DND-41 (cell line): ENCODE results near the gene RFTN1.

Source experiments
- ATAC-seq: fragments of 200-7000 bp; cut with Tn5 transposase; 3 replicates; pipeline ENCODE4 v1.9.1; 2021; ENCODE audit warnings: low read depth; ENCODE audit not compliant: insufficient read depth
- DNase-seq: peaks from one replicate; pipeline ENCODE4 v3.0.0-alpha.2; 2020
- H2AFZ ChIP-seq: 2 replicates; pipeline ENCODE4 v1.6.0; 2012; ENCODE audit warnings: low read depth, low read length
- H3K27ac ChIP-seq: 2 replicates; pipeline ENCODE4 v1.5.1; 2012; ENCODE audit warnings: low read length, inconsistent platforms
- H3K27me3 ChIP-seq: fragments of 200-600 bp; sonication (generic); 2 replicates; pipeline ENCODE4 v1.6.0; 2012; ENCODE audit warnings: low read length, mild to moderate bottlenecking, inconsistent platforms; ENCODE audit not compliant: insufficient read depth, poor library complexity
- H3K36me3 ChIP-seq: 2 replicates; pipeline ENCODE4 v1.5.1; 2012; ENCODE audit warnings: low read length, inconsistent platforms; ENCODE audit not compliant: insufficient read depth
- H3K4me1 ChIP-seq: 2 replicates; pipeline ENCODE4 v1.5.1; 2012; ENCODE audit warnings: mild to moderate bottlenecking, low read length; ENCODE audit not compliant: insufficient read depth
- H3K4me2 ChIP-seq: 2 replicates; pipeline ENCODE4 v1.6.0; 2012; ENCODE audit warnings: mild to moderate bottlenecking, moderate library complexity, low read length, inconsistent platforms; ENCODE audit not compliant: insufficient read depth
- H3K4me3 ChIP-seq, 2 experiments: fragments of 200-600 bp in 1 of 2; shearing (Covaris generic) in 1 of 2; 2 replicates each; pipeline ENCODE4 v1.5.1; 2012 to 2016; ENCODE audit warnings: inconsistent platforms in 2 of 2, low read length in 2 of 2, mild to moderate bottlenecking in 2 of 2, low read depth in 1 of 2, moderate library complexity in 1 of 2
- H3K79me2 ChIP-seq: 2 replicates; pipeline ENCODE4 v1.6.0; 2012; ENCODE audit warnings: low read length, inconsistent platforms; ENCODE audit not compliant: insufficient read depth
- H3K9ac ChIP-seq: 2 replicates; pipeline ENCODE4 v1.6.0; 2012; ENCODE audit warnings: low read depth, mild to moderate bottlenecking, inconsistent platforms, low read length, moderate library complexity
- H3K9me3 ChIP-seq: 2 replicates; pipeline ENCODE4 v1.5.1; 2012; ENCODE audit warnings: low read length, moderate library complexity, mild to moderate bottlenecking, inconsistent platforms; ENCODE audit not compliant: insufficient read depth, severe bottlenecking
- H4K20me1 ChIP-seq: 2 replicates; pipeline ENCODE4 v1.6.0; 2012; ENCODE audit warnings: low read length; ENCODE audit not compliant: insufficient read depth
- EZH2 ChIP-seq: IDR thresholded peaks from 3 replicates; pipeline ENCODE4 v1.6.1; 2012; ENCODE audit warnings: borderline replicate concordance, low read depth, mild to moderate bottlenecking, moderate library complexity, low read length, inconsistent platforms; ENCODE audit not compliant: severe bottlenecking
- TF ChIP-seq, protein P1 (sequence below): IDR thresholded peaks from 2 replicates; pipeline ENCODE4 v1.5.1; 2012; ENCODE audit warnings: borderline replicate concordance, low read length, moderate library complexity, mild to moderate bottlenecking; ENCODE audit not compliant: poor library complexity, severe bottlenecking; ENCODE audit errors: extremely low read depth

Gene RFTN1

DNA sequence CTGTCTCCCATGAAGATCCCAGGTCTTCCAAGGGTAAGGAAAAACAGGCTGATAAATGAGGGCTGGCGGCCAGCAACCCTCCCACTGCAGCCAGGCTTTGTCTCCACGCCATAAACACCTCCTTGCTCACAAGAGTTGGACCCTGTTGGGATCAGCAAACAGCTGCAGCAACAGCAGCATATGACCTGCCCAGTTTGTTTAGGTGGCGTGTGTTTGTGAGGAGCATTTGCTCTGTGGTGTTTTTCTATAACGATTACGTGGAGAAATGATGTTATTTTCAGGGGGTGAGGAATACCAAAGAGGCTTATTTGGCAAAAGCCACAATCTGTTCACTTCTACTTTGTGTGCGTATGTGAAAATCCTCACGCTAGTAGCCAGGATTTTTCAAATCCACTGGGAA, 58.5 kb downstream of the RFTN1 start:
- H3K9ac ChIP-seq: no peak overlapping the region
- H3K4me3 ChIP-seq: no peak overlapping the region
- ATAC-seq: no peak
- H3K27me3 ChIP-seq: no peaks in the 10 kb centered on the region
- H3K27ac ChIP-seq: no peak overlapping the region
- TF ChIP-seq, protein P1, sequence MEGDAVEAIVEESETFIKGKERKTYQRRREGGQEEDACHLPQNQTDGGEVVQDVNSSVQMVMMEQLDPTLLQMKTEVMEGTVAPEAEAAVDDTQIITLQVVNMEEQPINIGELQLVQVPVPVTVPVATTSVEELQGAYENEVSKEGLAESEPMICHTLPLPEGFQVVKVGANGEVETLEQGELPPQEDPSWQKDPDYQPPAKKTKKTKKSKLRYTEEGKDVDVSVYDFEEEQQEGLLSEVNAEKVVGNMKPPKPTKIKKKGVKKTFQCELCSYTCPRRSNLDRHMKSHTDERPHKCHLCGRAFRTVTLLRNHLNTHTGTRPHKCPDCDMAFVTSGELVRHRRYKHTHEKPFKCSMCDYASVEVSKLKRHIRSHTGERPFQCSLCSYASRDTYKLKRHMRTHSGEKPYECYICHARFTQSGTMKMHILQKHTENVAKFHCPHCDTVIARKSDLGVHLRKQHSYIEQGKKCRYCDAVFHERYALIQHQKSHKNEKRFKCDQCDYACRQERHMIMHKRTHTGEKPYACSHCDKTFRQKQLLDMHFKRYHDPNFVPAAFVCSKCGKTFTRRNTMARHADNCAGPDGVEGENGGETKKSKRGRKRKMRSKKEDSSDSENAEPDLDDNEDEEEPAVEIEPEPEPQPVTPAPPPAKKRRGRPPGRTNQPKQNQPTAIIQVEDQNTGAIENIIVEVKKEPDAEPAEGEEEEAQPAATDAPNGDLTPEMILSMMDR: no peak
- TF ChIP-seq EZH2: no peak
- H3K4me1 ChIP-seq: no peaks in the 10 kb centered on the region
- no peak for DNase-seq
- no peak overlapping the region for H3K4me2 ChIP-seq
- H3K36me3 ChIP-seq: 0 out of 2 replicates have a peak, but pooled peaks cover 3% of the 10 kb centered on the region
- H4K20me1 ChIP-seq: peaks cover 3% of the 10 kb centered on the region
- peaks cover 37% of the 10 kb centered on the region for H3K79me2 ChIP-seq
- H3K9me3 ChIP-seq: no peaks in the 10 kb centered on the region
- H2AFZ ChIP-seq: no peak overlapping the region

DNA sequence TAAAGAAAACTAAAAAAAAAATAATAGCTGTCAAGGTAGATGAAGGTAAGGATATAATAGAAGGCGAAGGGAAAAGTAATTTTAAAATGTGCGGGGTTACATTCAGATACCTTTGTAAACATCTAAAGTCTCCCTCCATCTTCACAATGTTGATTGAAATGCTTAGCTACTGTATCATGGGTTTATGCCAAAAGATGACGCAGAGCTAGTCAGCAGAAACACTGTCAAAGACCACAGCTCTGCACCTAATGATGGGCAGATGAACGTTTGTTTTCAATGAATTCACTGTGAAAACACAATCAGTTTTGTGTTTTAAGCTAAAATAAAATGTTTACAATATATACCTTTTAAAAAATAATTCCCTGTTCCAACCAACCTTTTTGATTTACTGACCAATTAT, 61.2 kb downstream of the RFTN1 start:
- Histone ChIP-seq H3K79me2 (peaks cover 36% of the 10 kb centered on the region), H3K4me2 (no peak overlapping the region), H3K27me3 (no peaks in the 10 kb centered on the region), H3K9ac (no peak overlapping the region), H3K36me3 (0 out of 2 replicates have a peak, but pooled peaks cover 3% of the 10 kb centered on the region), H3K27ac (no peak overlapping the region), H2AFZ (no peak overlapping the region), H3K9me3 (no peaks in the 10 kb centered on the region), H3K4me3 (no peak overlapping the region), H3K4me1 (no peaks in the 10 kb centered on the region), H4K20me1 (no peaks in the 10 kb centered on the region; the same call in 1 of the 2 replicates)
- TF ChIP-seq, protein P1: no peak
- no peak for TF ChIP-seq EZH2
- DNase-seq (no peak), ATAC-seq (no peak)

DNA sequence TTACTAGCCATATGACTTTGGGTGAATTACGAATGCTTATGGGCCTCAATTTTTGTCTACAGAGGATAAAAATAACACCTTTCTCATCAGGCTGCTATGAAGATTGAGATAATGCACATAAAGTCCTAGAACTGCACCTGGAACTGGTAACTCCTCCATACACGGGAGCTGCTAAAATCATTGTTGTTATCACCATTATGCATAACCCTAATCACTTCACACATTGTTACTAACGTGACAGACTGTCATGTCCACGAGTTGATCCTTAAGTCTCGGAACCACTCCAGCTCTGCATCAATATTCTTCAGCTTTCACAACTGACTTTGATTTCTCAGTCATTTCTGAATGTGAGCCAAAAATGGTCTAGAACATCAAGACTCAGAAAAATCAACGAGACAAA, 64.1 kb downstream of the RFTN1 start:
- no peaks in the 10 kb centered on the region for H3K27me3 ChIP-seq
- no peak overlapping the region for H3K4me2 ChIP-seq
- 0 out of 2 replicates have a peak, but pooled peaks cover 6% of the 10 kb centered on the region for H3K36me3 ChIP-seq
- TF ChIP-seq, protein P1: no peak
- no peak for TF ChIP-seq EZH2
- peaks cover 32% of the 10 kb centered on the region for H3K79me2 ChIP-seq
- no peak for ATAC-seq
- no peak for DNase-seq
- H3K4me1 ChIP-seq: no peaks in the 10 kb centered on the region
- H3K4me3 ChIP-seq: no peak overlapping the region
- no peaks in the 10 kb centered on the region for H4K20me1 ChIP-seq
- H3K27ac ChIP-seq: no peak overlapping the region
- H2AFZ ChIP-seq: no peak overlapping the region
- H3K9ac ChIP-seq: no peak overlapping the region
- no peaks in the 10 kb centered on the region for H3K9me3 ChIP-seq

DNA sequence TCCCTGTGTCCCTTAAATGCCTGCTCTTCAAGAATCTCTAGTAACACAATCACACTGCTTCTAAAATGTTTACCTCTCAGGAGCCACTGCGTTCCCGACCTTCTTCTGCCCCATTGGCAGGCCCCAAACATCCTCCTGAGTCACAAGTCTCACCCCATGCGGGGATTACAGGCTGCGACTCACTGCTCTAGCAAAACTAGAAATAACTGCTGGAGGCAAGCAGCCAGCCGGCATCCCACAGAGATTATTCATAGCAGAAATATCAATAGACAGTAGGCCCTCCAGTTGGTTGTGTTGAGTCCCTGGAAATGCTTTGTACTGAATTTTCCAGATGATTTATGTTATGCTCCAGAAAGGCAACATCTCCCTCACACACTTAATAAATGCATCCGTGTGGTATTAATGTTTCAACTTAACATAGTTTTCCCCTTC, 64.8 kb downstream of the RFTN1 start:
- Histone ChIP-seq H3K79me2 (peaks cover 29% of the 10 kb centered on the region), H3K27ac (no peak overlapping the region), H3K9me3 (no peaks in the 10 kb centered on the region), H2AFZ (no peak overlapping the region), H3K9ac (no peak overlapping the region), H4K20me1 (no peaks in the 10 kb centered on the region), H3K4me1 (no peaks in the 10 kb centered on the region), H3K4me2 (no peak overlapping the region), H3K36me3 (0 out of 2 replicates have a peak, but pooled peaks cover 6% of the 10 kb centered on the region), H3K4me3 (no peak overlapping the region), H3K27me3 (no peaks in the 10 kb centered on the region)
- no peak for DNase-seq
- TF ChIP-seq EZH2: no peak
- TF ChIP-seq, protein P1: no peak
- no peak for ATAC-seq
